IPS-20b (cell line): Measurements from ENCODE around the gene TGFBI.

Source experiments
- H3K27ac ChIP-seq: one replicate; pipeline ENCODE4 v1.5.1; 2013; ENCODE audit warnings: low read length
- H3K27me3 ChIP-seq: 2 replicates; pipeline ENCODE4 v1.6.1; 2013; ENCODE audit warnings: mild to moderate bottlenecking, low read length, inconsistent platforms; ENCODE audit not compliant: insufficient read depth
- H3K36me3 ChIP-seq: 2 replicates; pipeline ENCODE4 v1.6.1; 2013; ENCODE audit warnings: low read depth, mild to moderate bottlenecking, inconsistent platforms, low read length, moderate library complexity; ENCODE audit not compliant: insufficient read depth
- H3K4me1 ChIP-seq: 2 replicates; pipeline ENCODE4 v1.6.1; 2013; ENCODE audit warnings: mild to moderate bottlenecking, control low read depth, inconsistent platforms, low read length, moderate library complexity; ENCODE audit not compliant: insufficient read depth
- H3K4me3 ChIP-seq: 2 replicates; pipeline ENCODE4 v1.5.1; 2013; ENCODE audit warnings: mild to moderate bottlenecking, low read length, inconsistent platforms
- H3K9ac ChIP-seq: 2 replicates; pipeline ENCODE4 v1.6.1; 2013; ENCODE audit warnings: low read depth, mild to moderate bottlenecking, inconsistent platforms, low read length, moderate library complexity
- H3K9me3 ChIP-seq: 2 replicates; pipeline ENCODE4 v1.6.1; 2013; ENCODE audit warnings: mild to moderate bottlenecking, low read depth, low read length, inconsistent platforms; ENCODE audit not compliant: insufficient read depth

The TGFBI gene

DNA sequence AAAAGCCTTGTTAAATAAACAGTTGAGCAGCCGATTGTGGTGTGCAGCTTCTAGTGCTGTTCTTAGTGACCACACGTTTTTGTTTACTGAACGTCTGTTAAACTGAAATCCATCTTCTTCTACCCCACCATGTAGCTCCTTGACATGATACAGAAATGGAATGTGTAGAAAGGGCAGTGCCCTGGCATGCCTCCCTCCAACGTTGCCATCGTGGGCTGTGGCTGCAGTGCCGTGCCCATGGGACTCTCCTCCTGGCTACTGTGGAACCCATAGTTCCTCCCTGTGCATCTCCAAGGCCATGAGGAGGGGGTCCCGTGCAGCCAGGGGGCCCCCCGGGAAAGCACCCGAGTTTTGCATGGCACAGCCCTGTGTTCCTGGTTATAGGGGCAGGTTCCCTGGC is 23.3 kb upstream of the TGFBI start:
- H3K27me3 ChIP-seq, result no peaks in the 10 kb centered on the region
- no peaks in the 10 kb centered on the region for H3K36me3 ChIP-seq
- H3K4me3 ChIP-seq, result no peak overlapping the region
- no peaks in the 10 kb centered on the region for H3K9me3 ChIP-seq
- H3K27ac ChIP-seq, result no peak overlapping the region
- no peaks in the 10 kb centered on the region for H3K4me1 ChIP-seq
- H3K9ac ChIP-seq, result no peak overlapping the region

DNA sequence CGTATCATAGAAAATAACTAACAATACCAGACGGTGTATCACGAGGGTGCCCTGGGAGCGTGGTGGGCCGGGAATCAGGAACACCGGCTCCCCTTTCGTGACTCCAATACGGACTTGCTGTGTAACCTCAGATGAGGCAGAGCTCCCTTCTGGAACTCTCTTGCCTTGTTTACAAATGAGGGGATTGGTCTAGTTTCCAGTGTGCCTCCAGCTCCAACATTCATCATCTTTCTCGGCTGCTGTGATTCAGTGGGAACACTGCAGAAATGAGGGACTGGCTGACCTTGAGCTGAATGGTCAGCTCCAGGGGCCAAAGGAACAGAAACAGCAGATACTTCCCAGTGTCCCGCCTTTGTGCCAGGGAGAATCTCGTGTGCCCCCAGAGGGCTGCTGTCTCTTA is 22.6 kb upstream of the TGFBI start:
- Histone ChIP-seq H3K9me3 (no peaks in the 10 kb centered on the region), H3K27me3 (no peaks in the 10 kb centered on the region), H3K9ac (no peak overlapping the region), H3K36me3 (no peaks in the 10 kb centered on the region), H3K4me1 (no peaks in the 10 kb centered on the region), H3K27ac (no peak overlapping the region), H3K4me3 (no peak overlapping the region)

DNA sequence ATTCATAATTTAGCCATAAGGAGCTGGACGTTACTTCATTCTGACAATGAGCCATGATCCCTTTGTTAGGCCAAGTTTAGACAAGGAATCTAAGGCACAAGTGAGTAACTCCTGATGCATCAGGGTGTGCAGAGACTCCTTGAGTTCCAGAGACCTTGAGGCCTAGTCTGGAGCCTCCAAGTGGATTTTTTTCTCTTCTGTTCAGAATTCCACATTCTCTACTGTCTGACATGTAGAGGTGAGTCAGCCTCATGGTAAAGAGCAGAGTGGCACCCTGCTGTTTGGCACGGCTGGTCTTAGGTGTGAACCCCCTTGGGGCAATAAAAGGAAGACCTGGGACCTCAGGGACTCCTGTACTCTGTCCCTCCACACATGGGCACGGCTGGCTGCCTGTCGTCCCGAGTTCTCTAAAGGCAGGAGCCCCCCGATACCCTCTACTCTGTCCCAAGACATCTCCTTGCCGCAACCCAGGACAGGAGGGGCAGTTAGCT is 22.0 kb upstream of the TGFBI start:
- no peaks in the 10 kb centered on the region for H3K9me3 ChIP-seq
- H3K4me1 ChIP-seq, result no peaks in the 10 kb centered on the region
- H3K36me3 ChIP-seq, result no peaks in the 10 kb centered on the region
- no peak overlapping the region for H3K9ac ChIP-seq
- no peak overlapping the region for H3K27ac ChIP-seq
- no peak overlapping the region for H3K4me3 ChIP-seq
- no peaks in the 10 kb centered on the region for H3K27me3 ChIP-seq

- Histone ChIP-seq H3K36me3 (no peaks in the 10 kb centered on the region), H3K27me3 (no peaks in the 10 kb centered on the region), H3K9ac (no peak overlapping the region), H3K9me3 (no peaks in the 10 kb centered on the region), H3K4me1 (no peaks in the 10 kb centered on the region), H3K4me3 (no peak overlapping the region), H3K27ac (no peak overlapping the region)
Observed at GRCh38 chr5:136007271-136007670, 21.5 kb upstream of the TGFBI start.

GRCh38 chr5:136011414-136012001 is 17.3 kb upstream of the TGFBI start:
- Histone ChIP-seq H3K36me3 (no peaks in the 10 kb centered on the region), H3K4me3 (no peak overlapping the region), H3K27ac (no peak overlapping the region), H3K9ac (no peak overlapping the region), H3K4me1 (no peaks in the 10 kb centered on the region), H3K27me3 (no peaks in the 10 kb centered on the region), H3K9me3 (no peaks in the 10 kb centered on the region)

DNA sequence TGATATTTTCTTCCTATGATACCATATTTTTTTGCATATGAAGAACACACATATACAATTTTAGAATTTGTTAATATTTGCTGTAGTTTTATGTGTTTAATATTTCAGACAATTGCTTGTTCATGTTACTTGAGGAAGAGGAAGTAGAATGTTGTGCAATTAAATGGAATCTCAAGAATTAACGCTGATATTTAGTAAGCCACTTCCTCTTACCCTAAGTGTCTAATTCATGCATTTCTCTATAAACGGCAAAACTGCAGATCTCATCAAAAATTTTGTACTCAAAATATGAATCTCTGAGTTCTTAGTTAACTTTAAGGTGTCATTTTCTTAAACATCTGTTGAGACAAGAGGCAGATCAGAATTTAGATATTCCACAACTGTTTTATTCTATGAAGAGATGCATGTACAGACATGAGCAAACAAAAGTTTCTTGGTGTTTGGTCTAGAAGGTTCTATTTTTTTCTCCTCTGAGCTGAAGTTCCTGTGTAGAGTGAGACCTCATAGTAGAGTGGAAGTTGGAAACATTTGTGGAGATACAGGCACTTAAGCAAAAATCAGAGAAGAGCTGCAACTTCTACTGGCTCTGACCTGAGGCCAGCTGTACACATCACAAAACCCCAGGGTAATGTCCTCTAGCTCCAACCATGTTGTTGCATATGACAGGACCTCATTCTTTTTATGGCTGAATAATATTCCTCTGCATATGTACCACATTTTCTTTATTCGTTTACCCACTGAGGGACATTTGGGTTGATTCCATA is 16.6 kb upstream of the TGFBI start:
- H3K9ac ChIP-seq, result no peak overlapping the region
- H3K27me3 ChIP-seq, result no peaks in the 10 kb centered on the region

DNA sequence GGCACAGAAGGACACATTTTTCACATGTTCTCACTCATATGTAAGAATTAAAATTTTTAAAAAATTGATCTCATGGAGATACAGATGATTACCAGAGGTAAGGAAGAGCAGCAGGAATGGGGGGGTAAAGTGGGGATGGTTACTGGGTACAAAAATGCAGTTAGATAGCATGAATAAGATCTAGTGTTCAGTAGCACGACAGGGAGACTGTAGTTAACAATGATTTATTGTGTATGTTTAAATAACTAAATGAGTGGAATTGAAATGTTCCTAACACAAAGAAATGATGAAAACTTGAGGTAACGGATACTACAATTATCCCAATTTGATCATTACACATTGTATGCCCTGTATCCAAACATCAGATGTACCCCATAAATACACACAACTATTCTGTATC is 15.2 kb upstream of the TGFBI start:
- Histone ChIP-seq H3K27ac (no peak overlapping the region), H3K9me3 (no peaks in the 10 kb centered on the region), H3K4me3 (no peak overlapping the region), H3K9ac (no peak overlapping the region), H3K4me1 (no peaks in the 10 kb centered on the region), H3K36me3 (no peaks in the 10 kb centered on the region), H3K27me3 (no peaks in the 10 kb centered on the region)

More for the DNA sequence above, 16.6 kb upstream of the TGFBI start:
- Histone ChIP-seq H3K9me3 (no peaks in the 10 kb centered on the region), H3K4me3 (no peak overlapping the region), H3K4me1 (no peaks in the 10 kb centered on the region), H3K36me3 (no peaks in the 10 kb centered on the region), H3K27ac (no peak overlapping the region)

DNA sequence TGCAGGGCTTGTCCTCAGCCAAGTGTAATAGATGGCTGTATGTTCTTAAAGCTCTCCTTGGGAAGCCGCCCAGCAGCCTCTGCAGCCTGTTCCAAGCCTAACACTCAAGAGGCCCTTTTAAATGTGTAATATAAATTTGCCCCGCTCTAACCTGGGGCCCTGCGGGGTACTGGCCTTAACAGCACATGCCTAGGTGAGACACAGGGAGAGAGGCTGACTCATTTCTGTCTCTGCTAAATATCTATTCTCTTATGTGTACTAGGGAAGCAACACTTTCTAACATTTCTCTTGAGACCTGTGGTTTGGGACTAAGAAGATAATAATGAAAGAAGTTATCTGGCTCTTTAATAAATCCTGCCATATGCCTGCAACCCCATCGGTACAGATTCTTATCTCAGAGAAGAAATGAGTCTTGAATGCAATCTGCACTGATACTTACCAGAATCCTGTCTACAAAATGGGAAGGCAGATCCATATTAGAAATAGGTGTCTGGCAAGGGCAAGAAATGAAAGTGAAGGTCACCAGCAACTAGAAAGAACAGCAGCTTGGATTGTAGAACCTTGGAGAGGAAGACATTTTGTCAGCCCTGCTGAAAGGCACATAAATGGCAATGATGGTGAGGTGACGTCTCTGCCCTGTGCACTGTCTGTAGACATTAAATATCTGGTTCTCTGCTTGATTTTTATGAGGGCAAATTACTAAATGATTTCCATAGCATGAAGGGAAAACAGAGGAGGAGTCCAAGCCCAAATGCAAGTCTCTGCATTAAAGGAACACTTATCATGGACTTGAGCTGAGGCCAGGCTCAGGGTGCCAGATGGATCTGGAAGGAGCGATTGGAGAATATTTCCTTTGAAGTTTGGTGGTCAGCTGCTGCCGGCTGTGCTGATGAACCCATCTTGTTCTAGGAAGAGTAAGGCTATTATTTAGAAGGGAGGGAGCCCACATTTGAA is 14.5 kb upstream of the TGFBI start:
- no peak overlapping the region for H3K27ac ChIP-seq
- H3K9me3 ChIP-seq, result no peaks in the 10 kb centered on the region
- H3K4me1 ChIP-seq, result no peaks in the 10 kb centered on the region
- no peaks in the 10 kb centered on the region for H3K27me3 ChIP-seq
- H3K4me3 ChIP-seq, result no peak overlapping the region
- H3K36me3 ChIP-seq, result no peaks in the 10 kb centered on the region
- no peak overlapping the region for H3K9ac ChIP-seq

DNA sequence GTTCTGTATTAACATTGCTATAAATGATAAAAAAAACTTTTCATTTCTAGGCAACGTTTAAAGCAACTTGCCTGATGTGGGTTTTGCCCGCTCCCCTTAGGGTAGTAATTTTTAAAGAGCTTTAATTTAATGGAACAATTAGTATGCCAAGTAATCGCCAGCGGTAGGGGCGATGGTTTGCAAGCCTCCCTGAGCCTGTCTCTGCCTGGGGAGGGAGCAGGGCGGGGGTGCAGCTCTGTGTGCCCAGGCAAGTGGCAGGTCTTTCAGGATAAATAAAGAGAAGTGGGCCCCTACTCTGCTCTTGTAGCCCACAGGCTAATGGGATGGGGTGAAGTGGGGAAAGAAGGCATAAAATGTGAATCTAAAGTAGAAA is 13.8 kb upstream of the TGFBI start:
- Histone ChIP-seq H3K27me3 (no peaks in the 10 kb centered on the region), H3K27ac (no peak overlapping the region)

DNA sequence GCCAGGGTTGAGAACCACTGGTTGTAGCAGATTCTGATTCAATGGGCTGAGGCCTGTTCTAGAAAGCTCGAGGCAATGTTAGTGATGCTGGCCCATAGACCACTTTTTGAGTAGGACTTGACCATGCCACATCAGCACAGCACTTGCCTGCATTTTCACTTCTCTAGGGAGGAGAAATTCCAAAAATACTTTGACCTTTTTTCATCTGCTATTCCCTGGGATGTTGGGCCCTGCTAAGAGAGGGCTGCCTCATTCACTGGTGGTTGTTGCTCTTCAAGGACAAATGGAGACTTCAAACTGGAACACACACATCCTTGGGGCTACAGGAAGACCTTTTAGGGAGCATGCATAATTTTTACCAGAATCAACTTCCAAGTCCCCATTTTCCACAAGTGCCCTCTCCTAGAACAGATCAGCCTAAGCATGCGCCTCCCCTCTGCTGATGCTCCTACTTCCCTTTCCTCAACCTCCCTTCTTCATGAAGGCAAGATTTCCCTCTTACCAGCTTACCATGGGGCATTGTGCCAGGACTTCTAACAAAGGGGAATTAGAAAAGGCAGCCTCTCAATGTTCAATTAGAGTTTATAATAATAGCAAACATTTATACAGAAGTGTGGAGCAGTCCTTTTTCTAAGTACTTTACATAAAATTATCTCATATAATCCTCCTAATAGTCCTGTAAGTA is 12.7 kb upstream of the TGFBI start:
- Histone ChIP-seq H3K36me3 (no peaks in the 10 kb centered on the region), H3K9me3 (no peaks in the 10 kb centered on the region), H3K4me3 (no peak overlapping the region), H3K9ac (no peak overlapping the region), H3K27me3 (no peaks in the 10 kb centered on the region), H3K4me1 (no peaks in the 10 kb centered on the region), H3K27ac (no peak overlapping the region)

More for the DNA sequence above, 13.8 kb upstream of the TGFBI start:
- H3K9me3 ChIP-seq, result no peaks in the 10 kb centered on the region
- H3K9ac ChIP-seq, result no peak overlapping the region
- no peaks in the 10 kb centered on the region for H3K4me1 ChIP-seq
- no peaks in the 10 kb centered on the region for H3K36me3 ChIP-seq
- no peak overlapping the region for H3K4me3 ChIP-seq

DNA sequence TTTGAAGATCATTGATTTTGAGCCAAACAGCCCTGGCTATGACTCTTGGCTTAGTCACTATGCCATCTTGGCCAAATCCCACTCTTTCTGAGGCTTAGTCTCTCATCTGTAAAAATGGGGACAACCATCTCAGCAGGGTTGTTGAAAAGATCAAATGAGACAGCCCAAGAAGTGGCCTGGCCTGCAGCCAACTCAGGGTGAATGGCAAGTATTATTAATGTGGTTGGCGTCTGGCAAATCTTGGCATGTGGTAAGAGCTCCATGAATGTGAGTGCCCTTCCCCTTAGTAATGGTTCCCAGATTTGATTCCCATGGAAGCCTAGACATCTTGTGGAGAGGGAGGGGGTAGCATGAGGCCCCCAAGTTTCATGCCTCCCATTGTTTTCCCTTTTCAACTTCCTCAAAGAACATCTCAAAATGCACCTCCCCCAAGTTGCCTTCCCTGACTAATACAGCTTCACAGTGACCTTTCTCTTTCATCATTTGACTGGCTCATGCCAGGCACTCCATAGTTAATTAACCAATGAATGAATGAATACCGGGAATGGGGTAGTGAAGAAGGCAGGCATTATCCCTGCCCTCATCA is 11.8 kb upstream of the TGFBI start:
- Histone ChIP-seq H3K4me3 (no peak overlapping the region), H3K9me3 (no peaks in the 10 kb centered on the region), H3K27me3 (no peaks in the 10 kb centered on the region), H3K9ac (no peak overlapping the region), H3K27ac (no peak overlapping the region), H3K4me1 (no peaks in the 10 kb centered on the region), H3K36me3 (no peaks in the 10 kb centered on the region)
